ENCODE data around the gene DUSP16.

The DUSP16 gene

DNA sequence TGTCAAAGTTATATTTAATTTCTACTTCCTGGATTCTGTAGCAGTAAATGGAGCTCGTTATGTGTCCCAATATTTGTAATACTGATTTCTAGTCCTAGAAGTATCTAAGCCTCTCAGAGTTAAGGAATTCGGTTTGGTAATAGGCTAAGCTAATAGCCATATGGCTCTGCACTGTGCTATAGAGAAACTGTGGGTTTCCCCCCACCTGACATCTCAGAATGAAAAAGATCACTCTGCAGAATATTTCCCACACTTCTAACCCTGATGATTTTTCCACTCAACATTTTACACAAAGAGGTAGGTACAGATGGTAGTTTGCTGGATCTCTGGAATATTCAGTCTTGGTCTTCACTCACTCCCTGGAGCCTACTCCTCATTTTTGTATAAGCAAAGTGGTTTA is 134.6 kb downstream of the DUSP16 start:
- no peak for ATAC-seq (ENCODE audit: insufficient read depth, low read depth)

DNA sequence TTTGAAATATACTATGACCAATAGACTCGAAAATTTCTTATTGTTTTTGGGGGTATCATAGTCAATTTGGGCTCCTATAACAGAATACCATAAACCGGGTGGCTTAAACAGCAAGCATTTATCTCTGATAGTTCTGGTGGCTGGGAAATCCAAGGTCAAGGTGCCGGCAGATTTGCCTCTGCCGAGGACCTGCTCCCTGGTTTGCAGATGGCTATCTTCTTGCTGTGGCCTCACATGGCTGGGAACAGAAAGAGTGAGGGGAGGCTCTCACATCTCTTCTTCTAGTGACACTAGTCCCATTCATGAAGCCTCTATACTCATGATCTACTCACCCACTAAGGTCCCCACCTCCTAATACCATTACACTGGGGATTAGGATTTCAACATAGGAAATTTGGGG is 135.1 kb downstream of the DUSP16 start:
- no peak for DNase-seq
- Histone ChIP-seq H3K4me1 (ENCODE audit: insufficient read depth, low read length) (no peaks in the 10 kb centered on the region), H3K27ac (ENCODE audit: low read length) (no peak overlapping the region), H3K4me2 (ENCODE audit: insufficient read depth, low read length) (no peak overlapping the region), H4K20me1 (ENCODE audit: insufficient read depth, low read length) (no peaks in the 10 kb centered on the region), H3K79me2 (ENCODE audit: insufficient read depth, low read length) (no peaks in the 10 kb centered on the region), H2AFZ (ENCODE audit: low read depth, low read length) (no peak overlapping the region), H3K4me3 (ENCODE audit: low read depth in 1 of 2, low read length in 2 of 2) (no peak overlapping the region), H3K27me3 (ENCODE audit: insufficient read depth, low read length, poor library complexity) (no peaks in the 10 kb centered on the region), H3K9ac (ENCODE audit: low read depth, low read length) (no peak overlapping the region), H3K9me3 (ENCODE audit: insufficient read depth, low read length, severe bottlenecking) (peaks cover 15% of the 10 kb centered on the region), H3K36me3 (ENCODE audit: insufficient read depth, low read length) (no peaks in the 10 kb centered on the region)
- TF ChIP-seq, protein P1, sequence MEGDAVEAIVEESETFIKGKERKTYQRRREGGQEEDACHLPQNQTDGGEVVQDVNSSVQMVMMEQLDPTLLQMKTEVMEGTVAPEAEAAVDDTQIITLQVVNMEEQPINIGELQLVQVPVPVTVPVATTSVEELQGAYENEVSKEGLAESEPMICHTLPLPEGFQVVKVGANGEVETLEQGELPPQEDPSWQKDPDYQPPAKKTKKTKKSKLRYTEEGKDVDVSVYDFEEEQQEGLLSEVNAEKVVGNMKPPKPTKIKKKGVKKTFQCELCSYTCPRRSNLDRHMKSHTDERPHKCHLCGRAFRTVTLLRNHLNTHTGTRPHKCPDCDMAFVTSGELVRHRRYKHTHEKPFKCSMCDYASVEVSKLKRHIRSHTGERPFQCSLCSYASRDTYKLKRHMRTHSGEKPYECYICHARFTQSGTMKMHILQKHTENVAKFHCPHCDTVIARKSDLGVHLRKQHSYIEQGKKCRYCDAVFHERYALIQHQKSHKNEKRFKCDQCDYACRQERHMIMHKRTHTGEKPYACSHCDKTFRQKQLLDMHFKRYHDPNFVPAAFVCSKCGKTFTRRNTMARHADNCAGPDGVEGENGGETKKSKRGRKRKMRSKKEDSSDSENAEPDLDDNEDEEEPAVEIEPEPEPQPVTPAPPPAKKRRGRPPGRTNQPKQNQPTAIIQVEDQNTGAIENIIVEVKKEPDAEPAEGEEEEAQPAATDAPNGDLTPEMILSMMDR (IDR thresholded peaks at IDR 0.05; ENCODE audit: borderline replicate concordance, extremely low read depth, low read length, poor library complexity, severe bottlenecking): no peak
- TF ChIP-seq EZH2 (IDR thresholded peaks at IDR 0.05; ENCODE audit: borderline replicate concordance, low read depth, low read length, severe bottlenecking): no peak
- no peak for ATAC-seq (ENCODE audit: insufficient read depth, low read depth)

More for the DNA sequence above, 134.6 kb downstream of the DUSP16 start:
- H3K79me2 ChIP-seq (ENCODE audit: insufficient read depth, low read length): no peaks in the 10 kb centered on the region
- no peak overlapping the region for H3K4me2 ChIP-seq (ENCODE audit: insufficient read depth, low read length)
- H3K4me3 ChIP-seq (ENCODE audit: low read depth in 1 of 2, low read length in 2 of 2): no peak overlapping the region
- H3K36me3 ChIP-seq (ENCODE audit: insufficient read depth, low read length): no peaks in the 10 kb centered on the region
- TF ChIP-seq, protein P1 (IDR thresholded peaks at IDR 0.05; ENCODE audit: borderline replicate concordance, extremely low read depth, low read length, poor library complexity, severe bottlenecking): no peak
- TF ChIP-seq EZH2 (IDR thresholded peaks at IDR 0.05; ENCODE audit: borderline replicate concordance, low read depth, low read length, severe bottlenecking): no peak
- H3K9ac ChIP-seq (ENCODE audit: low read depth, low read length): no peak overlapping the region
- no peaks in the 10 kb centered on the region for H3K4me1 ChIP-seq (ENCODE audit: insufficient read depth, low read length)
- no peak for DNase-seq
- H2AFZ ChIP-seq (ENCODE audit: low read depth, low read length): no peak overlapping the region
- H3K9me3 ChIP-seq (ENCODE audit: insufficient read depth, low read length, severe bottlenecking): peaks cover 13% of the 10 kb centered on the region
- H4K20me1 ChIP-seq (ENCODE audit: insufficient read depth, low read length): no peaks in the 10 kb centered on the region
- no peaks in the 10 kb centered on the region for H3K27me3 ChIP-seq (ENCODE audit: insufficient read depth, low read length, poor library complexity)
- no peak overlapping the region for H3K27ac ChIP-seq (ENCODE audit: low read length)

DNA sequence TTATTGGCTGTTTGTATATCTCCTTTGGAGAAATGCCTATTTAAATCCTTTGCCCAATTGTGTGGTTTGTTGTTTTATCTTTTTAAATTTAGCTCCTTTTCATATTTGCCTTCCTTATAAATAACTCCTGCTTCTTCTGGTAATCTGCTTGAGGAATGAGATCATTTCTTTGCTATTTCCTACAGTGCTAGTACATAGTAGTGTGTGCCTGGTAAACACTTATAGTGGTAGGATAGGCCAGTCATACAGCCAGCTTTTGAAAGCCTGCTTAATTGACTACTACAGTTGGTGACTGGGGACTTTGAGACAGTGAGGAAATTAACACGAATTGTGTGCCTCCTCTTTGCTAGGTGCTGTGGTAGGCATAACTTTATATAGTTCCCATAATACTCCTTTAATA is 137.0 kb downstream of the DUSP16 start:
- TF ChIP-seq EZH2 (IDR thresholded peaks at IDR 0.05; ENCODE audit: borderline replicate concordance, low read depth, low read length, severe bottlenecking): no peak
- TF ChIP-seq, protein P1 (IDR thresholded peaks at IDR 0.05; ENCODE audit: borderline replicate concordance, extremely low read depth, low read length, poor library complexity, severe bottlenecking): no peak
- DNase-seq (no peak), ATAC-seq (ENCODE audit: insufficient read depth, low read depth) (no peak)
- H3K27ac ChIP-seq (ENCODE audit: low read length): no peak overlapping the region
- no peak overlapping the region for H3K9ac ChIP-seq (ENCODE audit: low read depth, low read length)
- H3K4me2 ChIP-seq (ENCODE audit: insufficient read depth, low read length): no peak overlapping the region
- H3K4me3 ChIP-seq (ENCODE audit: low read depth in 1 of 2, low read length in 2 of 2): no peak overlapping the region
- H3K4me1 ChIP-seq (ENCODE audit: insufficient read depth, low read length): no peaks in the 10 kb centered on the region
- H3K79me2 ChIP-seq (ENCODE audit: insufficient read depth, low read length): no peaks in the 10 kb centered on the region
- H3K9me3 ChIP-seq (ENCODE audit: insufficient read depth, low read length, severe bottlenecking): peaks cover 18% of the 10 kb centered on the region
- no peak overlapping the region for H2AFZ ChIP-seq (ENCODE audit: low read depth, low read length)
- H3K36me3 ChIP-seq (ENCODE audit: insufficient read depth, low read length): no peaks in the 10 kb centered on the region
- no peaks in the 10 kb centered on the region for H3K27me3 ChIP-seq (ENCODE audit: insufficient read depth, low read length, poor library complexity)
- no peaks in the 10 kb centered on the region for H4K20me1 ChIP-seq (ENCODE audit: insufficient read depth, low read length)

DNA sequence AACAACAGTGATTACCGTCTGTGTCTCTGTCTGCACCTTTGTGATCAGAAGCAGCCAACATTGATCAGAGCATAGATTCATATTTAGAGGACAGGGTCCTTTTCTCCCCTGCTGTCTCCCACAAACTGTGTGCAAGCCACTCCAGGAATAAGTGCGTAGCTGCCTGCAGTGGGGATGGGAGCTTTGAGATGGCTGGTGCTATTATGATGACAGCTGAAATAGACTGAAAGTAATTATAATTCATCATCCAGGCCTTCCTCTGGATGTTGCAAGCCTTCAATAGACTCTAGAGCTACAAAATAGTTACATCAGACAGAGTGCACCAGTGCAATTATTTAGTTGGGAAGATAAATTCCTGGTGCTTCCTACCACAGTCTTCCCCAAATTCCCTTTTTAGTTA is 137.7 kb downstream of the DUSP16 start:
- Histone ChIP-seq H3K4me1 (ENCODE audit: insufficient read depth, low read length) (no peaks in the 10 kb centered on the region), H3K27me3 (ENCODE audit: insufficient read depth, low read length, poor library complexity) (no peaks in the 10 kb centered on the region), H3K27ac (ENCODE audit: low read length) (no peak overlapping the region), H3K36me3 (ENCODE audit: insufficient read depth, low read length) (no peaks in the 10 kb centered on the region), H4K20me1 (ENCODE audit: insufficient read depth, low read length) (no peaks in the 10 kb centered on the region), H3K9me3 (ENCODE audit: insufficient read depth, low read length, severe bottlenecking) (peaks cover 18% of the 10 kb centered on the region), H3K4me3 (ENCODE audit: low read depth in 1 of 2, low read length in 2 of 2) (no peak overlapping the region), H3K4me2 (ENCODE audit: insufficient read depth, low read length) (no peak overlapping the region), H3K9ac (ENCODE audit: low read depth, low read length) (no peak overlapping the region), H3K79me2 (ENCODE audit: insufficient read depth, low read length) (no peaks in the 10 kb centered on the region), H2AFZ (ENCODE audit: low read depth, low read length) (no peak overlapping the region)
- ATAC-seq (ENCODE audit: insufficient read depth, low read depth): no peak
- TF ChIP-seq, protein P1 (IDR thresholded peaks at IDR 0.05; ENCODE audit: borderline replicate concordance, extremely low read depth, low read length, poor library complexity, severe bottlenecking): no peak
- TF ChIP-seq EZH2 (IDR thresholded peaks at IDR 0.05; ENCODE audit: borderline replicate concordance, low read depth, low read length, severe bottlenecking): no peak
- no peak for DNase-seq
